HepG2 (cell line): ENCODE results near the gene SLC35B2. TPM values are rescaled to one million over a fixed set of nuclear protein-coding genes. Genes with fewer than 3 reads are reported as not detected.

Source experiments
- ATF1 ChIP-seq: IDR thresholded peaks from 2 replicates; pipeline ENCODE4 v1.6.1; 2016; ENCODE audit warnings: mild to moderate bottlenecking, control low read depth
- EP300 ChIP-seq, 3 experiments: sonication (generic) in 1 of 3; formaldehyde crosslinking in 1 of 3; IDR thresholded peaks; 2 replicates each; pipeline versions ENCODE4 v1.5.1 to v1.6.1; 2011 to 2020; ENCODE audit warnings: low read depth in 2 of 3, low read length in 2 of 3, borderline replicate concordance in 1 of 3, improper control_type of control experiment in 1 of 3, mild to moderate bottlenecking in 1 of 3, missing genetic modification reagents in 1 of 3, moderate library complexity in 1 of 3
- MIER2 ChIP-seq: IDR thresholded peaks from 2 replicates; pipeline ENCODE4 v1.6.1; 2016; ENCODE audit warnings: missing biosample characterization, missing genetic modification reagents
- RARA ChIP-seq: IDR thresholded peaks from 2 replicates; pipeline ENCODE4 v1.6.1; 2016; ENCODE audit warnings: missing genetic modification reagents, missing compliant biosample characterization
- TEAD3 ChIP-seq: optimal IDR thresholded peaks from 2 replicates; pipeline ENCODE3; 2016; ENCODE audit warnings: borderline replicate concordance
- ZNF614 ChIP-seq: IDR thresholded peaks from 2 replicates; pipeline ENCODE4 v1.6.1; 2018; ENCODE audit warnings: missing biosample characterization, missing genetic modification reagents, inconsistent platforms, borderline replicate concordance
- ZNF761 ChIP-seq: sonication (generic); formaldehyde crosslinking; conservative IDR thresholded peaks from 2 replicates; pipeline ENCODE4 v1.4.0; 2020; ENCODE audit warnings: mild to moderate bottlenecking, missing genetic modification reagents
- polyA plus RNA-seq, 8 experiments: library from polyadenylated mRNA; depleted of rRNA in 3 of 8; stranded (reverse) in 7 of 8; unstranded in 1 of 8; fragments of >200 nt; fragmentation: Illumina TruSeq in 4 of 8; extraction: Trizol in 4 of 8; gene quantifications; 2 replicates each; pipeline versions ENCODE4 v1.2.1 to v1.2.3, GENCODE V29; 2011 to 2016; ENCODE audit warnings: low read depth in 4 of 8, missing spikeins in 1 of 8, mixed read lengths in 1 of 8; ENCODE audit not compliant: insufficient read depth in 1 of 8
- total RNA-seq, 5 experiments: library from RNA; depleted of rRNA; stranded (reverse); fragments of >200 nt; fragmentation: Illumina TruSeq; extraction: Trizol; gene quantifications; 2 replicates each; pipeline ENCODE4 v1.2.3, GENCODE V29; 2016; ENCODE audit warnings: low read depth in 1 of 5
- TF ChIP-seq, protein P1 (sequence below): sonication (generic); formaldehyde crosslinking; IDR thresholded peaks from 2 replicates; pipeline ENCODE4 v1.5.0; 2020; ENCODE audit warnings: mild to moderate bottlenecking, missing genetic modification reagents, borderline replicate concordance
- TF ChIP-seq, protein P2 (sequence below): sonication (generic); formaldehyde crosslinking; IDR thresholded peaks from 2 replicates; pipeline ENCODE4 v1.5.0; 2020; ENCODE audit warnings: mild to moderate bottlenecking, missing genetic modification reagents
- TF ChIP-seq, protein P3 (sequence below): sonication (generic); formaldehyde crosslinking; IDR thresholded peaks from 2 replicates; pipeline ENCODE4 v1.4.0; 2020; ENCODE audit warnings: missing genetic modification reagents
- TF ChIP-seq, protein P4 (sequence below): sonication (generic); formaldehyde crosslinking; IDR thresholded peaks from 2 replicates; pipeline ENCODE4 v1.4.0; 2020; ENCODE audit warnings: missing genetic modification reagents, mild to moderate bottlenecking, borderline replicate concordance
- TF ChIP-seq, protein P5 (sequence below): sonication (generic); formaldehyde crosslinking; IDR thresholded peaks from 2 replicates; pipeline ENCODE4 v1.4.0; 2020; ENCODE audit warnings: missing genetic modification reagents, low read depth, mild to moderate bottlenecking, borderline replicate concordance

The SLC35B2 gene
- total and polyA plus RNA-seq, 2 of the 13 experiments (the other 11 are each of a cell fraction or from before 2014, with no cell fraction given), result 61.1 to 148 TPM

DNA sequence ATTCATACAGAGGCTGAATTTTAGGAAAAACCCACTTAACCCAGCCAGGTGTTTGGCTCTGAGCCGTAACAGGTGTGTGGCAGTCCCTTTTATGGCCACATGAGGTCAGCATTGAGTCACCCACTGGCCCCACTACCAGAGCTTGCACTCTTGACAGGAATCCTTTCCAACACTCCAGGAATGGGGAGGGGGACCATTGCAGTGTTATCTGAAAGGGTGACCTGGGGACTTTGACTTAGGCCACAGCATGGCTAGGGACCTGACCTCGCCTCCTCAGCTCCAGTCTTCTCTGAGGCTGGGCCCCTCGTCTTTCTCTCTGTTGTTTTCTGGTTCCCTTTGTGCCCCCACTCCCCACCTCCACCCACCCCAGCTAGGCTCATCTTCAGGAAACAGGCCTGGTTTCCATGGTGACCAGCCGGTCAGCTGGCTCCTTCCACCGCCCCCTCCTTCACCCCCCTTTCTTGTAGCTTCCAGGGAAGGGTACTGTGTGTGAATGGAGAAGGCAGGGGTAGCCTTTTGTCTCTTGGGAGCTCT, 10.8 kb upstream of the SLC35B2 start (continued):
- TF ChIP-seq, protein P1, sequence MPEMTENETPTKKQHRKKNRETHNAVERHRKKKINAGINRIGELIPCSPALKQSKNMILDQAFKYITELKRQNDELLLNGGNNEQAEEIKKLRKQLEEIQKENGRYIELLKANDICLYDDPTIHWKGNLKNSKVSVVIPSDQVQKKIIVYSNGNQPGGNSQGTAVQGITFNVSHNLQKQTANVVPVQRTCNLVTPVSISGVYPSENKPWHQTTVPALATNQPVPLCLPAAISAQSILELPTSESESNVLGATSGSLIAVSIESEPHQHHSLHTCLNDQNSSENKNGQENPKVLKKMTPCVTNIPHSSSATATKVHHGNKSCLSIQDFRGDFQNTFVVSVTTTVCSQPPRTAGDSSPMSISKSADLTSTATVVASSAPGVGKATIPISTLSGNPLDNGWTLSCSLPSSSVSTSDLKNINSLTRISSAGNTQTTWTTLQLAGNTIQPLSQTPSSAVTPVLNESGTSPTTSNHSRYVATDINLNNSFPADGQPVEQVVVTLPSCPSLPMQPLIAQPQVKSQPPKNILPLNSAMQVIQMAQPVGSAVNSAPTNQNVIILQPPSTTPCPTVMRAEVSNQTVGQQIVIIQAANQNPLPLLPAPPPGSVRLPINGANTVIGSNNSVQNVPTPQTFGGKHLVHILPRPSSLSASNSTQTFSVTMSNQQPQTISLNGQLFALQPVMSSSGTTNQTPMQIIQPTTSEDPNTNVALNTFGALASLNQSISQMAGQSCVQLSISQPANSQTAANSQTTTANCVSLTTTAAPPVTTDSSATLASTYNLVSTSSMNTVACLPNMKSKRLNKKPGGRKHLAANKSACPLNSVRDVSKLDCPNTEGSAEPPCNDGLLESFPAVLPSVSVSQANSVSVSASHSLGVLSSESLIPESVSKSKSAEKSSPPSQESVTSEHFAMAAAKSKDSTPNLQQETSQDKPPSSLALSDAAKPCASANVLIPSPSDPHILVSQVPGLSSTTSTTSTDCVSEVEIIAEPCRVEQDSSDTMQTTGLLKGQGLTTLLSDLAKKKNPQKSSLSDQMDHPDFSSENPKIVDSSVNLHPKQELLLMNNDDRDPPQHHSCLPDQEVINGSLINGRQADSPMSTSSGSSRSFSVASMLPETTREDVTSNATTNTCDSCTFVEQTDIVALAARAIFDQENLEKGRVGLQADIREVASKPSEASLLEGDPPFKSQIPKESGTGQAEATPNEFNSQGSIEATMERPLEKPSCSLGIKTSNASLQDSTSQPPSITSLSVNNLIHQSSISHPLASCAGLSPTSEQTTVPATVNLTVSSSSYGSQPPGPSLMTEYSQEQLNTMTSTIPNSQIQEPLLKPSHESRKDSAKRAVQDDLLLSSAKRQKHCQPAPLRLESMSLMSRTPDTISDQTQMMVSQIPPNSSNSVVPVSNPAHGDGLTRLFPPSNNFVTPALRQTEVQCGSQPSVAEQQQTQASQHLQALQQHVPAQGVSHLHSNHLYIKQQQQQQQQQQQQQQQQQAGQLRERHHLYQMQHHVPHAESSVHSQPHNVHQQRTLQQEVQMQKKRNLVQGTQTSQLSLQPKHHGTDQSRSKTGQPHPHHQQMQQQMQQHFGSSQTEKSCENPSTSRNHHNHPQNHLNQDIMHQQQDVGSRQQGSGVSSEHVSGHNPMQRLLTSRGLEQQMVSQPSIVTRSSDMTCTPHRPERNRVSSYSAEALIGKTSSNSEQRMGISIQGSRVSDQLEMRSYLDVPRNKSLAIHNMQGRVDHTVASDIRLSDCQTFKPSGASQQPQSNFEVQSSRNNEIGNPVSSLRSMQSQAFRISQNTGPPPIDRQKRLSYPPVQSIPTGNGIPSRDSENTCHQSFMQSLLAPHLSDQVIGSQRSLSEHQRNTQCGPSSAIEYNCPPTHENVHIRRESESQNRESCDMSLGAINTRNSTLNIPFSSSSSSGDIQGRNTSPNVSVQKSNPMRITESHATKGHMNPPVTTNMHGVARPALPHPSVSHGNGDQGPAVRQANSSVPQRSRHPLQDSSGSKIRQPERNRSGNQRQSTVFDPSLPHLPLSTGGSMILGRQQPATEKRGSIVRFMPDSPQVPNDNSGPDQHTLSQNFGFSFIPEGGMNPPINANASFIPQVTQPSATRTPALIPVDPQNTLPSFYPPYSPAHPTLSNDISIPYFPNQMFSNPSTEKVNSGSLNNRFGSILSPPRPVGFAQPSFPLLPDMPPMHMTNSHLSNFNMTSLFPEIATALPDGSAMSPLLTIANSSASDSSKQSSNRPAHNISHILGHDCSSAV (CRISPR knock-in tag), result no peak
- TF ChIP-seq, protein P2, sequence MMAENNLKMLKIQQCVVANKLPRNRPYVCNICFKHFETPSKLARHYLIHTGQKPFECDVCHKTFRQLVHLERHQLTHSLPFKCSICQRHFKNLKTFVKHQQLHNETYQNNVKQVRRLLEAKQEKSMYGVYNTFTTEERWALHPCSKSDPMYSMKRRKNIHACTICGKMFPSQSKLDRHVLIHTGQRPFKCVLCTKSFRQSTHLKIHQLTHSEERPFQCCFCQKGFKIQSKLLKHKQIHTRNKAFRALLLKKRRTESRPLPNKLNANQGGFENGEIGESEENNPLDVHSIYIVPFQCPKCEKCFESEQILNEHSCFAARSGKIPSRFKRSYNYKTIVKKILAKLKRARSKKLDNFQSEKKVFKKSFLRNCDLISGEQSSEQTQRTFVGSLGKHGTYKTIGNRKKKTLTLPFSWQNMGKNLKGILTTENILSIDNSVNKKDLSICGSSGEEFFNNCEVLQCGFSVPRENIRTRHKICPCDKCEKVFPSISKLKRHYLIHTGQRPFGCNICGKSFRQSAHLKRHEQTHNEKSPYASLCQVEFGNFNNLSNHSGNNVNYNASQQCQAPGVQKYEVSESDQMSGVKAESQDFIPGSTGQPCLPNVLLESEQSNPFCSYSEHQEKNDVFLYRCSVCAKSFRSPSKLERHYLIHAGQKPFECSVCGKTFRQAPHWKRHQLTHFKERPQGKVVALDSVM (CRISPR knock-in tag), result no peak
- peak; percentile 35; the same call in 1 of the 2 replicates for TF ChIP-seq MIER2 (CRISPR knock-in tag)
- no peak for TF ChIP-seq ATF1 (CRISPR knock-in tag)
- peak; percentile 53; the same call in 1 of the 2 replicates for TF ChIP-seq ZNF614 (CRISPR knock-in tag)
- TF ChIP-seq ZNF761 (CRISPR knock-in tag), result no peak
- 0 out of 4 replicates have a peak, but pooled peaks of 1 of the 2 experiments have one; percentile 18 for TF ChIP-seq EP300 (IDR thresholded peaks at IDR 0.05; ENCODE audit: low read depth in 2 of 2, low read length in 2 of 2)
- TF ChIP-seq EP300 (CRISPR knock-in tag; IDR thresholded peaks at IDR 0.05; ENCODE audit: borderline replicate concordance), result no peak
- peak; percentile 28 for TF ChIP-seq TEAD3 (CRISPR knock-in tag)
- TF ChIP-seq RARA, result 0 out of 2 replicates have a peak, but pooled peaks have one; percentile 7
- TF ChIP-seq, protein P3, sequence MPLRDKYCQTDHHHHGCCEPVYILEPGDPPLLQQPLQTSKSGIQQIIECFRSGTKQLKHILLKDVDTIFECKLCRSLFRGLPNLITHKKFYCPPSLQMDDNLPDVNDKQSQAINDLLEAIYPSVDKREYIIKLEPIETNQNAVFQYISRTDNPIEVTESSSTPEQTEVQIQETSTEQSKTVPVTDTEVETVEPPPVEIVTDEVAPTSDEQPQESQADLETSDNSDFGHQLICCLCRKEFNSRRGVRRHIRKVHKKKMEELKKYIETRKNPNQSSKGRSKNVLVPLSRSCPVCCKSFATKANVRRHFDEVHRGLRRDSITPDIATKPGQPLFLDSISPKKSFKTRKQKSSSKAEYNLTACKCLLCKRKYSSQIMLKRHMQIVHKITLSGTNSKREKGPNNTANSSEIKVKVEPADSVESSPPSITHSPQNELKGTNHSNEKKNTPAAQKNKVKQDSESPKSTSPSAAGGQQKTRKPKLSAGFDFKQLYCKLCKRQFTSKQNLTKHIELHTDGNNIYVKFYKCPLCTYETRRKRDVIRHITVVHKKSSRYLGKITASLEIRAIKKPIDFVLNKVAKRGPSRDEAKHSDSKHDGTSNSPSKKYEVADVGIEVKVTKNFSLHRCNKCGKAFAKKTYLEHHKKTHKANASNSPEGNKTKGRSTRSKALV (CRISPR knock-in tag), result no peak
- TF ChIP-seq, protein P4, sequence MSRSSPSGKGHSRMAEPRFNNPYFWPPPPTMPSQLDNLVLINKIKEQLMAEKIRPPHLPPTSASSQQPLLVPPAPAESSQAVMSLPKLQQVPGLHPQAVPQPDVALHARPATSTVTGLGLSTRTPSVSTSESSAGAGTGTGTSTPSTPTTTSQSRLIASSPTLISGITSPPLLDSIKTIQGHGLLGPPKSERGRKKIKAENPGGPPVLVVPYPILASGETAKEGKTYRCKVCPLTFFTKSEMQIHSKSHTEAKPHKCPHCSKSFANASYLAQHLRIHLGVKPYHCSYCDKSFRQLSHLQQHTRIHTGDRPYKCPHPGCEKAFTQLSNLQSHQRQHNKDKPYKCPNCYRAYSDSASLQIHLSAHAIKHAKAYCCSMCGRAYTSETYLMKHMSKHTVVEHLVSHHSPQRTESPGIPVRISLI (CRISPR knock-in tag), result no peak
- TF ChIP-seq, protein P5, sequence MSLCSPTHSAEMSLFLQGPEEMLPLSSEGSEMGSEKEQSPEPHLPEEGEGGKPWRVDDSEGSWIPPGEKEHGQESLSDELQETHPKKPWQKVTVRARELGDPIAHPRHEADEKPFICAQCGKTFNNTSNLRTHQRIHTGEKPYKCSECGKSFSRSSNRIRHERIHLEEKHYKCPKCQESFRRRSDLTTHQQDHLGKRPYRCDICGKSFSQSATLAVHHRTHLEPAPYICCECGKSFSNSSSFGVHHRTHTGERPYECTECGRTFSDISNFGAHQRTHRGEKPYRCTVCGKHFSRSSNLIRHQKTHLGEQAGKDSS, result no peak
